Measurements from ENCODE around the gene PKNOX2. TPM values are rescaled to one million over a fixed set of nuclear protein-coding genes. Genes with fewer than 3 reads are reported as not detected.
A peak's percentile ranks its signal among the peaks of the same experiment; 100 is the strongest.

Gene PKNOX2
- total RNA-seq, 4 donors from 2014 or later, result 1.2 to 5.7 (median 2.2) TPM

DNA sequence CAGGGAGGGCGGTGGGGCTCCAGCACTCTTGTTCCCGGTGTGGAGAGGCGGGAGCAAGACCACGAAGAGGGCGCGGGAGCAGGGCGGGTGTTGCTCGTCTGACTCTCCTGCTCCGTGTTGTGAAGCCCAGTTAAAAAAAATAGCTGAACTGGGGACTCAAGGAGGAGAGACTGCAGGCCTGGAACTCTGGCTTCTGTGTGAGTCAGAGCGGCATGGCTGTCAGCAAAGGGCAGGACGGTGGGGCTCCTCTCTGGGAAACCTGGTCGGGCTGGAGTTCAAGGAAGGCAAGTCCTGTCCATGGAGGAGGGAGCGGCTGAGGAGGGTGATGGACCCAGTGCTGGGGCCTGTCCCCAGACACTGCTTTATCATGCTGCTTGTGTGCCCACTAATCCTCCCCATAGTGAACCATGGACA is 179.2 kb downstream of the PKNOX2 start:
- ATAC-seq, result no peak
- Histone ChIP-seq H3K4me1 (peaks cover 0 to 50% (median 9%) of the 10 kb centered on the region in 3 donors), H3K9me3 (no peaks in the 10 kb centered on the region), H3K4me3 (no peak overlapping the region), H3K27ac (no peak overlapping the region), H3K27me3 (no peaks in the 10 kb centered on the region), H3K36me3 (no peaks in the 10 kb centered on the region)
- 77 to 100% methylated on average over 3 to 8 of the region's 13 CpGs for WGBS, 2 donors (ENCODE audit: low coverage in 1 of 2)
- no peak for TF ChIP-seq POLR2A (IDR thresholded peaks at IDR 0.05)
- TF ChIP-seq CTCF (IDR thresholded peaks at IDR 0.05), result no peak
- TF ChIP-seq POLR2AphosphoS5 (IDR thresholded peaks at IDR 0.05), result no peak
- no peak for TF ChIP-seq EP300 (IDR thresholded peaks at IDR 0.05)

DNA sequence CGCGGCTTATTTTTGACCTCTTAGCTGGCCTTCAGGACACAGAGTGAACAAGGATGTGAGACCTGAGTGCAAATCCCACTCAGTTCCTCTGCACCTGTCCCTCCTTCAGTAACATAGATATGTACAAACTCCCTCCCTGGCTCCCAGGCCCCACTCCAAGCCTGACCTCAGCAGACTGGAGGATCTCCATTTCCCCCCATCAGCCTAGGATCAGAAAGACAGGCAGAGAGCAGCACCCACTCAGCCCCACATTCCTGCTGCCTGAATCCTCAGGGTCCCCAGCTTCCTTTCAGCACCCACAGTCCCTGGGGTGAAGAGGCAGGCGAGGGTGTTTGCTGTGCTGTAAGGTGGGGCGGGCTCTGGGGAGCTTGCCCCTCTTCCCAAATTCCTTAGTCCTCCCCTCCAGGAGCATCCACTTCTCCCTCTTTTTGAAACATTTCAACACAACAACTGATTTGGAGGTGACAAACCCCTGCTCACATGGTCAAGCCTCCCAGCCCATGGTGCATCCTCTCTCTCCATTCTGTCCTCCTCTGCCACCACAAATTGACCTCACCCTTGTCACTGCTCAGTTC is 180.4 kb downstream of the PKNOX2 start:
- H3K9me3 ChIP-seq, result no peaks in the 10 kb centered on the region
- peak overlapping the region in 2 of 4 donors; percentile 35 to 69 for H3K27ac ChIP-seq
- H3K27me3 ChIP-seq, result no peaks in the 10 kb centered on the region
- ATAC-seq, result no peak
- no peak overlapping the region for H3K4me3 ChIP-seq
- H3K36me3 ChIP-seq, result no peaks in the 10 kb centered on the region
- WGBS, 2 donors (ENCODE audit: low coverage in 1 of 2), result 93% methylated on average over 2 of the region's 4 CpGs; no CpG with 5 or more reads in 1 of the 2 donors
- TF ChIP-seq POLR2A (IDR thresholded peaks at IDR 0.05) (no peak), EP300 (IDR thresholded peaks at IDR 0.05) (no peak), POLR2AphosphoS5 (IDR thresholded peaks at IDR 0.05) (no peak)
- peaks cover 0 to 50% (median 9%) of the 10 kb centered on the region in 3 donors for H3K4me1 ChIP-seq

DNA sequence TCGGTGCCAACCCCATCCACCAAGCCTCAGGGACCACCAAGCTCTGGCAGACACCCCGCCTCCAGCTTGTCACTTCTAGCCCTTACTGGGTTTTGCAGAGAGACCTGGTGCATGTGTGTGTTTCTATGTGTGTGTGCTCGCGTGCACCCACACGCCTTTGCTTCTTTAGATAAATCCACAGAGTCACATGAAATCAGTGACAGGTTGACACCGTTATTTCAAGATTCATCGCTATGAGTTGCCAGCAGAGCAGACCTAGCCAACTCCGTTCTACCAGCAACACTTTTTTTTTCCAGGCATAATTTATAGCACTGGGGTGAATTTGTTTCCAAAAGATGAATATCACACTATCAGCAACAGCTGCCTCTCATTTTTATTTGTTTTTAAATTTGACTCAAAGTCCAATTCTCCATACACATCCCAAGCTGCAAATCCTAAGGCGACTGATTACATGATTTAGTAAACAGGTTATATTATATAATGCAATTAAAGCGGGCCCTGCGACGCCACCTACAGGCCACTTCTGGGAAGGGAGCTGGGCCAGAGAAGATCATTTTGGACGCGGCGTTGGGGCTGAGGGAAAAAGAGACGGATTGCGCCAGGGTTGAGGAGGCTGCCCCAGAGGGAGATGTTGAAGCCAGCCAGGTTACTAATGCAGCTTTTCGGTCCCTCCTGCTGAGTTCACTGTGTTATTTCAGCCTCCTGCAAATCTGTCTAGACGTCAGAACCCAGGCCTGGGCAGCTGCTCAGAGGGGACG is 181.0 kb downstream of the PKNOX2 start:
- peaks cover 0 to 50% (median 9%) of the 10 kb centered on the region in 3 donors for H3K4me1 ChIP-seq
- H3K27ac ChIP-seq, result peak overlapping the region in 3 of 4 donors; percentile 50 to 71 (median 69)
- no peaks in the 10 kb centered on the region for H3K9me3 ChIP-seq
- 4 to 23% methylated on average over 12 to 16 of the region's 20 CpGs for WGBS, 2 donors (ENCODE audit: low coverage in 1 of 2)
- no peaks in the 10 kb centered on the region for H3K36me3 ChIP-seq
- no peak overlapping the region for H3K4me3 ChIP-seq
- TF ChIP-seq POLR2AphosphoS5 (IDR thresholded peaks at IDR 0.05) (peak; percentile 20), POLR2A (IDR thresholded peaks at IDR 0.05) (no peak), CTCF (IDR thresholded peaks at IDR 0.05) (peak; percentile 82 to 91 (median 89))
- ATAC-seq, result peak; percentile 90
- no peaks in the 10 kb centered on the region for H3K27me3 ChIP-seq

DNA sequence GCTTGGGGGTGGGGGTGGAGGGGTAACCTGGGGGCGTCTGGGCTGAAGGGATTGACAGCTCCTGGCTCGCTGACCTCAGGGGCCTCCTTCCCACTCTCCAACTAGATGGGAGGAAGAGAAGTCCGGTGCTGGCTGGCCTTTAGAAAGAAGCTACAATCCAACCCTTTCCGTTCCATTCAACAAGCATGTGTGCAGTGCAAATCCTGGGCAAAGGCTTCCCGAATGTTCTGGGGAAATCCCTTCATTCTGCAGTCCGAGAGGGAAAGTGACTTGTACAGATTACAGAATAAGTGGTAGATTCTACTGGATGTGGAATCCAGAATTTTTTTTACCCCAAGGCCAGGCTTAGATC is 181.6 kb downstream of the PKNOX2 start:
- Histone ChIP-seq H3K27ac (peak overlapping the region in 3 of 4 donors; percentile 50 to 71 (median 69)), H3K4me1 (peaks cover 0 to 50% (median 9%) of the 10 kb centered on the region in 3 donors), H3K9me3 (no peaks in the 10 kb centered on the region), H3K36me3 (no peaks in the 10 kb centered on the region), H3K27me3 (no peaks in the 10 kb centered on the region), H3K4me3 (no peak overlapping the region)
- TF ChIP-seq POLR2AphosphoS5 (IDR thresholded peaks at IDR 0.05) (no peak), CTCF (IDR thresholded peaks at IDR 0.05) (no peak), POLR2A (IDR thresholded peaks at IDR 0.05) (no peak)
- ATAC-seq, result peak; percentile 16
- WGBS, 2 donors (ENCODE audit: low coverage in 1 of 2), result 30% methylated on average over 2 of the region's 6 CpGs; no CpG with 5 or more reads in 1 of the 2 donors

DNA sequence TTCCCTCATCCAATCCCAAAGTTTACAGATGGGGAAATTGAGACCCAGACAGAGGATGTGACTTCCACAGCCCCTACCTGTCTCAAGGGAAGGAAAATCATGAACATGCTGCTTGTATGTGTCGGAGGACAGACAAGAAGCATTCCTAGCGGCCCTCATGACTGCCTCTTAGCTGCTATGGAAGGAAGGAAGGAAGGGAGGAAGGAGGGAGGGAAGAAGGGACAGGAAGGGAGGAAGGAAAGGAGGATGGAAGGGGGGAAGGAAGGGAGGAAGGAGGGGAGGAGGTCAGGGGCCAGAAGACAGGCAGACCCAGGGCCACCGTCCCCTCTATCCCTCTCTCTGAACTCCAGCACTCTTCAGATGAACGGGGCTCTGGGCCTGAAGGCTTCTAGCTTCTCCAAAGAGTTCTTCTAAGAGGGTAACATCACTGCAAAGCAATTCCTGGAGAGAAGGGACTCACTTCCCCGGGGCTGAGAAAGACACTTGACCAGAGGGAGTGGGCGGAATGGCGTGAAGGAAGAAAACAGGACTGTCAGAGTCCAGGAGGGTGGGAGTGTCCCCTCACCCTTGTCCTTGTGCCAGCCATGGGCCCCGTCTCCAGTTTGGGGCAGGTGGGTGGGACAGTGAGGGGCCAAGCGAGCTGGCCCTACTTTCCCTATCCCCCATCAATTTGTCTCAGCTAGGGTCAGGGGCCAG is 182.2 kb downstream of the PKNOX2 start:
- Histone ChIP-seq H3K9me3 (no peaks in the 10 kb centered on the region), H3K27ac (peak overlapping the region in 3 of 4 donors; percentile 50 to 71 (median 69)), H3K36me3 (no peaks in the 10 kb centered on the region), H3K4me1 (peaks cover 0 to 50% (median 9%) of the 10 kb centered on the region in 3 donors), H3K27me3 (no peaks in the 10 kb centered on the region), H3K4me3 (no peak overlapping the region)
- 87 to 95% methylated on average over 3 to 8 of the region's 9 CpGs for WGBS, 2 donors (ENCODE audit: low coverage in 1 of 2)
- ATAC-seq, result no peak
- no peak for TF ChIP-seq POLR2AphosphoS5 (IDR thresholded peaks at IDR 0.05)
- no peak for TF ChIP-seq POLR2A (IDR thresholded peaks at IDR 0.05)

Data from gastroesophageal sphincter (tissue), 4 donors.